HEK293 (cell line): ENCODE results near the gene CSRP1.

Experiments used
- CTCF ChIA-PET: fragments of 350-600 bp; formaldehyde crosslinking; extraction: SDS; loops from one replicate; lab custom pipeline; 2021; ENCODE audit warnings: antibody characterized with exemption; lab: Yijun Ruan, JAX
- POLR2A ChIA-PET: fragments of 300-600 bp; formaldehyde crosslinking; extraction: SDS; loops from one replicate; lab custom pipeline; 2020; ENCODE audit warnings: antibody characterized with exemption, inconsistent platforms; lab: Yijun Ruan, JAX
- H3K27ac ChIP-seq: fragments of 200-500 bp; sonication (Bioruptor generic); 2 replicates; pipeline ENCODE4 v1.5.1; 2014; ENCODE audit warnings: low read depth, low read length, control low read depth, inconsistent platforms; ENCODE audit errors: extremely low read depth
- H3K36me3 ChIP-seq, 2 experiments: fragments of 200-500 bp in 1 of 2; sonication (Bioruptor generic) in 1 of 2; 1 replicate in 1 of 2; 2 replicates in 1 of 2; pipeline ENCODE4 v1.5.1; 2014 to 2017; ENCODE audit warnings: inconsistent platforms in 2 of 2, low read length in 2 of 2; ENCODE audit not compliant: control insufficient read depth in 2 of 2, insufficient read depth in 1 of 2
- H3K4me1 ChIP-seq: fragments of 200-500 bp; sonication (Bioruptor generic); 2 replicates; pipeline ENCODE4 v1.5.1; 2014; ENCODE audit warnings: mild to moderate bottlenecking, low read length, inconsistent platforms; ENCODE audit not compliant: control insufficient read depth, insufficient read depth
- H3K4me3 ChIP-seq: 2 replicates; pipeline ENCODE4 v1.5.1; 2011; ENCODE audit warnings: low read depth, mild to moderate bottlenecking, control low read depth, low read length, moderate library complexity
- H3K9me3 ChIP-seq: fragments of 200-500 bp; sonication (Bioruptor generic); 2 replicates; pipeline ENCODE4 v1.5.1; 2014; ENCODE audit warnings: low read depth, low read length, inconsistent platforms; ENCODE audit not compliant: control insufficient read depth, insufficient read depth
- RBAK ChIP-seq: fragments of 450-650 bp; formaldehyde crosslinking; IDR thresholded peaks from 2 replicates; pipeline ENCODE4 v1.5.1; 2016; ENCODE audit warnings: missing biosample characterization, missing genetic modification characterization
- REPIN1 ChIP-seq: fragments of 450-650 bp; formaldehyde crosslinking; IDR thresholded peaks from 2 replicates; pipeline ENCODE4 v1.5.1; 2017; ENCODE audit warnings: missing biosample characterization, missing genetic modification characterization, low read depth
- SP3 ChIP-seq: fragments of 450-650 bp; formaldehyde crosslinking; IDR thresholded peaks from 2 replicates; pipeline ENCODE4 v1.5.1; 2016; ENCODE audit warnings: missing biosample characterization, missing genetic modification characterization
- WT1 ChIP-seq: fragments of 450-650 bp; formaldehyde crosslinking; IDR thresholded peaks from 2 replicates; pipeline ENCODE4 v1.5.1; 2016; ENCODE audit warnings: missing biosample characterization, missing genetic modification characterization
- ZNF184 ChIP-seq: fragments of 450-650 bp; IDR thresholded peaks from 2 replicates; pipeline ENCODE4 v1.5.1; 2018; ENCODE audit warnings: missing biosample characterization, mild to moderate bottlenecking, missing genetic modification characterization
- ZNF335 ChIP-seq: fragments of 450-650 bp; formaldehyde crosslinking; conservative IDR thresholded peaks from 2 replicates; pipeline ENCODE4 v1.5.1; 2016; ENCODE audit warnings: missing biosample characterization, missing genetic modification characterization
- ZNF426 ChIP-seq: fragments of 450-650 bp; formaldehyde crosslinking; IDR thresholded peaks from 2 replicates; pipeline ENCODE4 v1.5.1; 2017; ENCODE audit warnings: missing biosample characterization, missing genetic modification characterization, mild to moderate bottlenecking, inconsistent platforms, moderate library complexity
- ZNF433 ChIP-seq: fragments of 450-650 bp; formaldehyde crosslinking; IDR thresholded peaks from 2 replicates; pipeline ENCODE4 v1.5.1; 2016; ENCODE audit warnings: missing biosample characterization, missing genetic modification characterization, low read depth
- ZNF510 ChIP-seq: fragments of 450-650 bp; formaldehyde crosslinking; IDR thresholded peaks from 2 replicates; pipeline ENCODE4 v1.5.1; 2018; ENCODE audit warnings: mild to moderate bottlenecking, missing genetic modification characterization, missing biosample characterization; ENCODE audit not compliant: insufficient replicate concordance
- ZNF548 ChIP-seq: fragments of 450-650 bp; formaldehyde crosslinking; IDR thresholded peaks from 2 replicates; pipeline ENCODE4 v1.5.1; 2016; ENCODE audit warnings: missing biosample characterization, missing genetic modification characterization
- ZNF560 ChIP-seq: fragments of 450-650 bp; formaldehyde crosslinking; IDR thresholded peaks from 2 replicates; pipeline ENCODE4 v1.5.1; 2017; ENCODE audit warnings: missing biosample characterization, missing genetic modification characterization, borderline replicate concordance
- ZNF701 ChIP-seq: fragments of 450-650 bp; formaldehyde crosslinking; IDR thresholded peaks from 2 replicates; pipeline ENCODE4 v1.5.1; 2016; ENCODE audit warnings: missing biosample characterization, missing genetic modification characterization
- ZNF76 ChIP-seq: fragments of 450-650 bp; formaldehyde crosslinking; IDR thresholded peaks from 2 replicates; pipeline ENCODE4; 2016; ENCODE audit warnings: low read depth, missing biosample characterization, missing genetic modification characterization, borderline replicate concordance
- ZNF830 ChIP-seq: fragments of 450-650 bp; IDR thresholded peaks from 2 replicates; pipeline ENCODE4 v1.5.0; 2018; ENCODE audit warnings: missing biosample characterization, missing genetic modification characterization, low read depth, mild to moderate bottlenecking, moderate library complexity
- TF ChIP-seq, protein P1 (sequence below): fragments of 450-650 bp; formaldehyde crosslinking; IDR thresholded peaks from 2 replicates; pipeline ENCODE4; 2016; ENCODE audit warnings: missing biosample characterization, missing genetic modification characterization
- TF ChIP-seq, protein P2 (sequence below): fragments of 450-650 bp; formaldehyde crosslinking; IDR thresholded peaks from 2 replicates; pipeline ENCODE4 v1.5.1; 2016; ENCODE audit warnings: missing biosample characterization, missing genetic modification characterization
- TF ChIP-seq, protein P3 (sequence below): fragments of 450-650 bp; formaldehyde crosslinking; IDR thresholded peaks from 2 replicates; pipeline ENCODE4 v1.5.1; 2016; ENCODE audit warnings: missing biosample characterization, missing genetic modification characterization
- TF ChIP-seq, protein P4 (sequence below): fragments of 450-650 bp; formaldehyde crosslinking; IDR thresholded peaks from 2 replicates; pipeline ENCODE4 v1.5.1; 2016; ENCODE audit warnings: missing biosample characterization, missing genetic modification characterization, low read depth
- TF ChIP-seq, protein P5 (sequence below): fragments of 450-650 bp; formaldehyde crosslinking; IDR thresholded peaks from 2 replicates; pipeline ENCODE4 v1.5.1; 2017; ENCODE audit warnings: missing biosample characterization, missing genetic modification characterization

The CSRP1 gene

DNA sequence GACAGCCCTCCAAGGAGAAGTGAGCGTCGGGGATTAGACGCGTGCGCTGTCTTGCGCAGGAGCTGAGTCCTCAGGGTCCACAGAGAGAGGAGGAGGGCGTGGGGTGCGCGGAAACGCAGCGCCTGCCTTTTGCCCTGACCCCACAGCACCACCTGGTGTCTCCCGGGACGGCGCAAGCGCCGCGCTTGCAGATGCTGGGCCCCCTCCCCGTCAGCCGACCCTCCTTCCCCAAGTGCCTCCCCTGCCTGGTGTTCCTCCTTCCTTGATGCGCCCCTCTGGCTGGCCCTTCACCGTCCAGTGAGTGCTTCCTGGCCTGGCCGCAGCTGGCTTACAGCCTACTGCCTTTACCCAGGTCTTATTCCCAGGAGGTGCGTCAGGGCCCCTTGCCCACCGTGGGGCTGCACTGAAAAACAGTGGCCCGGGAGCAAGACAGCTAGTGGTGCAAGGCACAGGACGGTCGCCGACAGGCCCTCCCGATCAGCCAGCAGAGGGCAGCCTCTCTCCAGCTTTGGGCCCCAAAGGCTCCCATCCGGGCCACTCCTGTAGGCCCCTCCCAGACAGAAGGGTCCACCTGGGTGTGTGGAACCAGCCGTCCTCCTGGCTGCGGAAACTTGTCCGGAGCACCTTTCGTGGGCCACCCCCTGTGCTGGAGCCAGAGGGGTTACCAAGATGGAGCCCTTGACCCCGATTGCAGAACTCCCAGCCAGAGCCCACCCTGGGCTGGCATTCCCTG is 25.0 kb downstream of the CSRP1 start (continued):
- TF ChIP-seq ZNF335 (tag by site-specific recombination) (peak; percentile 67; the same call in 1 of the 2 replicates), ZNF76 (tag by site-specific recombination) (0 out of 2 replicates have a peak, but pooled peaks have one; percentile 10)

DNA sequence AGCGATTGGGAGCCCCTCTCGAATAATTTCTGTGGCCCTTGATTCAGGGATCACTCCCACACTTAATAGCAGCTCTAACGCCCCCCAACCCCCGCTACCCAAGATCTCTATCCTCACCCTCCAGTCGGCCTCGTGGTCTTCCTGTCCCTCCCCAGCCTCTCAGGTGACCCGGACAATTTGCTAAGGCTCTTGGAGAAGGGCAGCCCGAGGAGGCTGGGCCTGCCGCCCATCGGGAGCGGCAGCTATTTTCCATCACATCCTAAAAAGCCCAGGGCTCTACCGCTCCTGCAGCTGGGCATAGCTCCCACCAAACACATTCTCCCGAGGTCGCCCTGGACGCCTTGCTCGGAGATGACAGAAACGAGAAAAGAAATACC is 25.9 kb downstream of the CSRP1 start:
- H3K27ac ChIP-seq = no peak overlapping the region
- TF ChIP-seq WT1 (tag by site-specific recombination) (0 out of 2 replicates have a peak, but pooled peaks have one; percentile 2), SP3 (tag by site-specific recombination) (no peak), RBAK (tag by site-specific recombination) (no peak)
- TF ChIP-seq, protein P1, sequence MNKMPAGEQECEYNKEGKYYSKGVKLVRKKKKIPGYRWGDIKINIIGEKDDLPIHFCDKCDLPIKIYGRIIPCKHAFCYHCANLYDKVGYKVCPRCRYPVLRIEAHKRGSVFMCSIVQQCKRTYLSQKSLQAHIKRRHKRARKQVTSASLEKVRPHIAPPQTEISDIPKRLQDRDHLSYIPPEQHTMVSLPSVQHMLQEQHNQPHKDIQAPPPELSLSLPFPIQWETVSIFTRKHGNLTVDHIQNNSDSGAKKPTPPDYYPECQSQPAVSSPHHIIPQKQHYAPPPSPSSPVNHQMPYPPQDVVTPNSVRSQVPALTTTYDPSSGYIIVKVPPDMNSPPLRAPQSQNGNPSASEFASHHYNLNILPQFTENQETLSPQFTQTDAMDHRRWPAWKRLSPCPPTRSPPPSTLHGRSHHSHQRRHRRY (tag by site-specific recombination) = no peak
- TF ChIP-seq, protein P2, sequence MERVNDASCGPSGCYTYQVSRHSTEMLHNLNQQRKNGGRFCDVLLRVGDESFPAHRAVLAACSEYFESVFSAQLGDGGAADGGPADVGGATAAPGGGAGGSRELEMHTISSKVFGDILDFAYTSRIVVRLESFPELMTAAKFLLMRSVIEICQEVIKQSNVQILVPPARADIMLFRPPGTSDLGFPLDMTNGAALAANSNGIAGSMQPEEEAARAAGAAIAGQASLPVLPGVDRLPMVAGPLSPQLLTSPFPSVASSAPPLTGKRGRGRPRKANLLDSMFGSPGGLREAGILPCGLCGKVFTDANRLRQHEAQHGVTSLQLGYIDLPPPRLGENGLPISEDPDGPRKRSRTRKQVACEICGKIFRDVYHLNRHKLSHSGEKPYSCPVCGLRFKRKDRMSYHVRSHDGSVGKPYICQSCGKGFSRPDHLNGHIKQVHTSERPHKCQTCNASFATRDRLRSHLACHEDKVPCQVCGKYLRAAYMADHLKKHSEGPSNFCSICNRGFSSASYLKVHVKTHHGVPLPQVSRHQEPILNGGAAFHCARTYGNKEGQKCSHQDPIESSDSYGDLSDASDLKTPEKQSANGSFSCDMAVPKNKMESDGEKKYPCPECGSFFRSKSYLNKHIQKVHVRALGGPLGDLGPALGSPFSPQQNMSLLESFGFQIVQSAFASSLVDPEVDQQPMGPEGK (tag by site-specific recombination) = peak; percentile 12; the same call in 1 of the 2 replicates
- TF ChIP-seq, protein P3, sequence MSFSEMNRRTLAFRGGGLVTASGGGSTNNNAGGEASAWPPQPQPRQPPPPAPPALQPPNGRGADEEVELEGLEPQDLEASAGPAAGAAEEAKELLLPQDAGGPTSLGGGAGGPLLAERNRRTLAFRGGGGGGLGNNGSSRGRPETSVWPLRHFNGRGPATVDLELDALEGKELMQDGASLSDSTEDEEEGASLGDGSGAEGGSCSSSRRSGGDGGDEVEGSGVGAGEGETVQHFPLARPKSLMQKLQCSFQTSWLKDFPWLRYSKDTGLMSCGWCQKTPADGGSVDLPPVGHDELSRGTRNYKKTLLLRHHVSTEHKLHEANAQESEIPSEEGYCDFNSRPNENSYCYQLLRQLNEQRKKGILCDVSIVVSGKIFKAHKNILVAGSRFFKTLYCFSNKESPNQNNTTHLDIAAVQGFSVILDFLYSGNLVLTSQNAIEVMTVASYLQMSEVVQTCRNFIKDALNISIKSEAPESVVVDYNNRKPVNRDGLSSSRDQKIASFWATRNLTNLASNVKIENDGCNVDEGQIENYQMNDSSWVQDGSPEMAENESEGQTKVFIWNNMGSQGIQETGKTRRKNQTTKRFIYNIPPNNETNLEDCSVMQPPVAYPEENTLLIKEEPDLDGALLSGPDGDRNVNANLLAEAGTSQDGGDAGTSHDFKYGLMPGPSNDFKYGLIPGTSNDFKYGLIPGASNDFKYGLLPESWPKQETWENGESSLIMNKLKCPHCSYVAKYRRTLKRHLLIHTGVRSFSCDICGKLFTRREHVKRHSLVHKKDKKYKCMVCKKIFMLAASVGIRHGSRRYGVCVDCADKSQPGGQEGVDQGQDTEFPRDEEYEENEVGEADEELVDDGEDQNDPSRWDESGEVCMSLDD (tag by site-specific recombination) = peak; percentile 31; the same call in 1 of the 2 replicates
- no peaks in the 10 kb centered on the region for H3K4me1 ChIP-seq
- no peaks in the 10 kb centered on the region for H3K36me3 ChIP-seq
- peak overlapping the region; percentile 29 for H3K4me3 ChIP-seq
- H3K9me3 ChIP-seq = no peaks in the 10 kb centered on the region
- POLR2A ChIA-PET = interaction anchor here (1.2 to 4.4 kb wide), 9 partner anchors 11 to 45 kb away, joined by 3 to 42 read pairs (median 6); partner anchors contain the start of gene PHLDA3
- CTCF ChIA-PET = interaction anchor here (0.6 to 14.9 kb wide), 25 partner anchors 8 to 263 kb away, joined by 3 to 471 read pairs (median 8); no protein-coding TSS in a partner anchor

DNA sequence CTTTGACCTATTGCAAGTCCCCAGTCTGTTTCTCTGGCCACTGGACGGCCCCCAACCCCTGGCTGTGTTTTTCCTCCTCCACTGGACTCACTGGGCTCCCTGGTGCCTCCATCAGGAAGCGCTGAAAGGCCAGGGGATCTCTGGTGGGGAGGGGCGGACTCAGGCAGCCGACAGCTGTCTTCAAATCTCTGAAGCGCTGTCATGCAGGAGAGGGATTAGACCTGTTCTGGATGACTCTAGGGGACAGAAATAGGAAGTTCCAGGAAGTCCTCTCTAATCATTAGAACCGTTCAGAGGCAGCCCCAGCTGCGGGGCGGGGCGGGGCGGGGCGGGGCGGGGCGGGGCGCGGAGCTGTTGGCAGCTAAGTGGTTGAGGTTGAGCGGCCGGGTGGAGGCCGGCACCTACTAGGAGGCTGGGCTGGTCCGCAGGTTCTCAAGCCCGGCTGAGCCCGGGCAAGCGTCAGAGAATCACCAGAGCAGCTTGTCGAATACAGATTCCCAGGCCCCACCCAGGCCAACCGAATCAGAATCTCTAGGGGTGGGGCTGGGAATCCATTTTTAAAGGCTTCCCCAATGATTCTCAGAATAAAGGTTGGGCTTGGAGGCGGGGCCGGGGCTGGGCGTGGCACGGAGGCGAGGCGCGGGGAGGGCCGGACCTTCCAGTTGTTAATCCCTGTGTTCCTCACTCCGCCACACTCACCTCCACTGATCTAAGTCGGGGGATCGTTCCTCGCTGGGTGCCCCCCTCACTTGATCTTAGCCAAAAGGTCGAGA is 26.5 kb downstream of the CSRP1 start:
- H3K36me3 ChIP-seq = no peaks in the 10 kb centered on the region
- ChIA-PET CTCF (interaction anchor here (0.6 to 14.9 kb wide), 23 partner anchors 8 to 402 kb away, joined by 3 to 471 read pairs (median 6); no protein-coding TSS in a partner anchor), POLR2A (interaction anchor here (1.2 to 4.4 kb wide), 7 partner anchors 11 to 45 kb away, joined by 3 to 42 read pairs (median 6); partner anchors contain the start of gene PHLDA3)
- H3K27ac ChIP-seq = no peak overlapping the region
- H3K4me1 ChIP-seq = no peaks in the 10 kb centered on the region
- H3K9me3 ChIP-seq = no peaks in the 10 kb centered on the region
- H3K4me3 ChIP-seq = peak overlapping the region; percentile 29
- TF ChIP-seq ZNF548 (tag by site-specific recombination) (no peak), ZNF433 (tag by site-specific recombination) (no peak), ZNF184 (tag by site-specific recombination) (no peak), ZNF560 (tag by site-specific recombination) (no peak), ZNF510 (tag by site-specific recombination) (no peak), ZNF426 (tag by site-specific recombination) (no peak), ZNF701 (tag by site-specific recombination) (no peak), ZNF830 (tag by site-specific recombination) (no peak), WT1 (tag by site-specific recombination) (0 out of 2 replicates have a peak, but pooled peaks have one; percentile 14), REPIN1 (tag by site-specific recombination) (no peak)
- TF ChIP-seq, protein P4, sequence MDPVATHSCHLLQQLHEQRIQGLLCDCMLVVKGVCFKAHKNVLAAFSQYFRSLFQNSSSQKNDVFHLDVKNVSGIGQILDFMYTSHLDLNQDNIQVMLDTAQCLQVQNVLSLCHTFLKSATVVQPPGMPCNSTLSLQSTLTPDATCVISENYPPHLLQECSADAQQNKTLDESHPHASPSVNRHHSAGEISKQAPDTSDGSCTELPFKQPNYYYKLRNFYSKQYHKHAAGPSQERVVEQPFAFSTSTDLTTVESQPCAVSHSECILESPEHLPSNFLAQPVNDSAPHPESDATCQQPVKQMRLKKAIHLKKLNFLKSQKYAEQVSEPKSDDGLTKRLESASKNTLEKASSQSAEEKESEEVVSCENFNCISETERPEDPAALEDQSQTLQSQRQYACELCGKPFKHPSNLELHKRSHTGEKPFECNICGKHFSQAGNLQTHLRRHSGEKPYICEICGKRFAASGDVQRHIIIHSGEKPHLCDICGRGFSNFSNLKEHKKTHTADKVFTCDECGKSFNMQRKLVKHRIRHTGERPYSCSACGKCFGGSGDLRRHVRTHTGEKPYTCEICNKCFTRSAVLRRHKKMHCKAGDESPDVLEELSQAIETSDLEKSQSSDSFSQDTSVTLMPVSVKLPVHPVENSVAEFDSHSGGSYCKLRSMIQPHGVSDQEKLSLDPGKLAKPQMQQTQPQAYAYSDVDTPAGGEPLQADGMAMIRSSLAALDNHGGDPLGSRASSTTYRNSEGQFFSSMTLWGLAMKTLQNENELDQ (tag by site-specific recombination) = no peak
- TF ChIP-seq, protein P5, sequence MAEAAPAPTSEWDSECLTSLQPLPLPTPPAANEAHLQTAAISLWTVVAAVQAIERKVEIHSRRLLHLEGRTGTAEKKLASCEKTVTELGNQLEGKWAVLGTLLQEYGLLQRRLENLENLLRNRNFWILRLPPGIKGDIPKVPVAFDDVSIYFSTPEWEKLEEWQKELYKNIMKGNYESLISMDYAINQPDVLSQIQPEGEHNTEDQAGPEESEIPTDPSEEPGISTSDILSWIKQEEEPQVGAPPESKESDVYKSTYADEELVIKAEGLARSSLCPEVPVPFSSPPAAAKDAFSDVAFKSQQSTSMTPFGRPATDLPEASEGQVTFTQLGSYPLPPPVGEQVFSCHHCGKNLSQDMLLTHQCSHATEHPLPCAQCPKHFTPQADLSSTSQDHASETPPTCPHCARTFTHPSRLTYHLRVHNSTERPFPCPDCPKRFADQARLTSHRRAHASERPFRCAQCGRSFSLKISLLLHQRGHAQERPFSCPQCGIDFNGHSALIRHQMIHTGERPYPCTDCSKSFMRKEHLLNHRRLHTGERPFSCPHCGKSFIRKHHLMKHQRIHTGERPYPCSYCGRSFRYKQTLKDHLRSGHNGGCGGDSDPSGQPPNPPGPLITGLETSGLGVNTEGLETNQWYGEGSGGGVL (tag by site-specific recombination) = no peak
